ENCODE data around the gene PGPEP1. TPM values are rescaled to one million over a fixed set of nuclear protein-coding genes. Genes with fewer than 3 reads are reported as not detected.
"Not testable (repeated sequence)": the region's sequence is repeated elsewhere in the genome, so short reads cannot be mapped to it uniquely, and the experiment has no call there.

The PGPEP1 gene
- total RNA-seq, 1 experiment from 2014 or later: 25.6 TPM

DNA sequence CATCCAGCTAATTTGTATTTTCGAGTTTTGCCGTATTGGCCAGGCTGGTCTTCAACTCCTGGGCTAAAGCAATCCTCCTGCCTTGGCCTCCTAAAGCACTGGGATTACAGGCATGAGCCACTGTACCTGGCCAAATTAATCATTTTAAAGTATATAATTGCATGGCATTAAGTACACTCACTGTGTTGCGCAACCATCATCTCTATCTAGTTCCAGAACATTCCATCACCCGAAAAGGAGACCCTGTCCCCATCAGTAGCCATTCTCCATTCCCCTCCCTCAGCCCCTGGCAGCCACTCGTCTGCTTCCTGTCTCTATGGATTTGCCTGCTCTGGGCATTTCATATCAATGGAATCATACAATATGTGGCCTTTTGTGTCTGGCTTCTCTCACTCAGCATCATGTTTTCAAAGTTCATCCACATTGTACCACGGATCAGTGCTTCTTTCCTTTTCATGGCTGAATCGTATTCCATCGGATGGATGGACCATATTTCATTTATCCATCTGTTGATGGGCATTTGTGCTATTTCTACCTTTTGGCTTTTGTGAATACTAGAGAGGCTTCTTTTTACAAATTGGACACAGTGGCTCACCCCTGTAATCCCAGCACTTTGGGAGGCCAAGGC, 13.1 kb downstream of the PGPEP1 start:
- no peaks in the 10 kb centered on the region for H3K9me3 ChIP-seq
- Mint-ChIP-seq H3K4me1 (ENCODE audit: low read depth, unreplicated experiment) (no peaks in the 10 kb centered on the region), H3K4me3 (ENCODE audit: unreplicated experiment) (no peak overlapping the region), H3K9me3 (ENCODE audit: unreplicated experiment) (no peaks in the 10 kb centered on the region), H3K36me3 (ENCODE audit: insufficient read depth, unreplicated experiment) (peaks cover 29% of the 10 kb centered on the region), H3K27me3 (ENCODE audit: insufficient read depth, unreplicated experiment) (no peaks in the 10 kb centered on the region), H3K27ac (ENCODE audit: unreplicated experiment) (no peak overlapping the region)
- H3K4me1 ChIP-seq: no peaks in the 10 kb centered on the region
- no peak overlapping the region for H3K4me3 ChIP-seq (ENCODE audit: low read depth, low read length)
- no peak for DNase-seq
- no peak for TF ChIP-seq CTCF (IDR thresholded peaks at IDR 0.05; ENCODE audit: insufficient read depth in 1 of 2, low read depth in 1 of 2, low read length in 1 of 2, severe bottlenecking in 1 of 2, unreplicated experiment in 1 of 2)
- H3K36me3 ChIP-seq (ENCODE audit: control insufficient read depth, insufficient read depth, low read length): peaks cover 10% of the 10 kb centered on the region
- H3K27me3 ChIP-seq (replicated peaks; ENCODE audit: control insufficient read depth, insufficient read depth, low read length): no peaks in the 10 kb centered on the region
- intact Hi-C loops (cut with micrococcal nuclease; ENCODE audit: unreplicated experiment): no loop called here
- CTCF ChIA-PET: no interaction called here
- POLR2A ChIA-PET: no interaction called here
- BruUV-seq (replicated peaks): no TSS peak

- H3K27me3 Mint-ChIP-seq (ENCODE audit: insufficient read depth, unreplicated experiment); POLR2A ChIA-PET; H3K9me3 Mint-ChIP-seq (ENCODE audit: unreplicated experiment); H3K4me1 Mint-ChIP-seq (ENCODE audit: low read depth, unreplicated experiment); intact Hi-C loops (cut with micrococcal nuclease; ENCODE audit: unreplicated experiment); H3K27ac Mint-ChIP-seq (ENCODE audit: unreplicated experiment); H3K9me3 ChIP-seq; H3K4me1 ChIP-seq; H3K27me3 ChIP-seq (replicated peaks; ENCODE audit: control insufficient read depth, insufficient read depth, low read length); BruUV-seq (replicated peaks); CTCF ChIA-PET; H3K4me3 Mint-ChIP-seq (ENCODE audit: unreplicated experiment); DNase-seq; H3K4me3 ChIP-seq (ENCODE audit: low read depth, low read length): not testable (repeated sequence)
- H3K36me3 ChIP-seq (ENCODE audit: control insufficient read depth, insufficient read depth, low read length): peaks cover 10% of the 10 kb centered on the region
- peaks cover 39% of the 10 kb centered on the region for H3K36me3 Mint-ChIP-seq (ENCODE audit: insufficient read depth, unreplicated experiment)
Measured at GRCh38 chr19:18354743-18355142, 14.3 kb downstream of the PGPEP1 start.

GRCh38 chr19:18357041-18357440, 16.6 kb downstream of the PGPEP1 start:
- Histone ChIP-seq H3K4me1 (no peaks in the 10 kb centered on the region), H3K27me3 (replicated peaks; ENCODE audit: control insufficient read depth, insufficient read depth, low read length) (no peaks in the 10 kb centered on the region), H3K4me3 (ENCODE audit: low read depth, low read length) (no peak overlapping the region), H3K36me3 (ENCODE audit: control insufficient read depth, insufficient read depth, low read length) (peaks cover 9% of the 10 kb centered on the region), H3K9me3 (no peaks in the 10 kb centered on the region)
- Mint-ChIP-seq H3K4me3 (ENCODE audit: unreplicated experiment) (no peak overlapping the region), H3K27me3 (ENCODE audit: insufficient read depth, unreplicated experiment) (no peaks in the 10 kb centered on the region), H3K27ac (ENCODE audit: unreplicated experiment) (no peak overlapping the region), H3K36me3 (ENCODE audit: insufficient read depth, unreplicated experiment) (peaks cover 49% of the 10 kb centered on the region), H3K4me1 (ENCODE audit: low read depth, unreplicated experiment) (no peaks in the 10 kb centered on the region), H3K9me3 (ENCODE audit: unreplicated experiment) (no peaks in the 10 kb centered on the region)
- BruUV-seq (replicated peaks): no TSS peak
- no peak for DNase-seq
- intact Hi-C loops (cut with micrococcal nuclease; ENCODE audit: unreplicated experiment): no loop called here
- ChIA-PET POLR2A (interaction anchor here (0.5 kb wide), 1 partner anchor 59 kb away, joined by 6 read pairs; no protein-coding TSS in a partner anchor), CTCF (interaction anchor here (0.7 kb wide), 1 partner anchor 62 kb away, joined by 3 read pairs; the partner anchor contains the start of gene SSBP4)
- no peak for TF ChIP-seq CTCF (IDR thresholded peaks at IDR 0.05; ENCODE audit: insufficient read depth in 1 of 2, low read depth in 1 of 2, low read length in 1 of 2, severe bottlenecking in 1 of 2, unreplicated experiment in 1 of 2)

Data from Caco-2 (cell line).